Psoas muscle (tissue), 8 donors: ENCODE measurements around the gene KCNMA1. TPM values are rescaled to one million over a fixed set of nuclear protein-coding genes. Genes with fewer than 3 reads are reported as not detected.

ENCODE experiments used
- ATAC-seq, 4 donors: fragments of 200-7000 bp; cut with Tn5 transposase; one replicate each; pipeline ENCODE4 v1.9.1; 2020; ENCODE audit warnings: moderate library complexity in 3 of 4, mild to moderate bottlenecking in 2 of 4
- DNase-seq, 2 donors: peaks; one replicate each; pipeline ENCODE4 v3.0.0-alpha.2; 2020
- H3K27ac ChIP-seq: fragments of 200-600 bp; one replicate; pipeline ENCODE4 v1.8.0; 2022
- H3K27me3 ChIP-seq, 3 donors: fragments of 200-600 bp in 1 of 3; one replicate each; pipeline versions ENCODE4 v1.6.1 to v1.8.0; 2013 to 2022; ENCODE audit warnings: low read length in 2 of 3, mild to moderate bottlenecking in 2 of 3, moderate library complexity in 1 of 3; ENCODE audit not compliant: insufficient read depth in 3 of 3
- H3K36me3 ChIP-seq, 2 donors: fragments of 200-600 bp in 1 of 2; one replicate each; pipeline versions ENCODE4 v1.6.1 to v1.8.0; 2013 to 2022; ENCODE audit warnings: low read depth in 1 of 2, mild to moderate bottlenecking in 1 of 2, moderate library complexity in 1 of 2; ENCODE audit not compliant: insufficient read depth in 1 of 2
- H3K4me1 ChIP-seq: fragments of 200-600 bp; one replicate; pipeline ENCODE4 v1.8.0; 2022
- H3K4me3 ChIP-seq: fragments of 200-600 bp; one replicate; pipeline ENCODE4 v1.8.0; 2022; ENCODE audit warnings: mild to moderate bottlenecking
- H3K9me3 ChIP-seq: fragments of 200-600 bp; one replicate; pipeline ENCODE4 v1.8.0; 2022
- WGBS, 3 donors: extraction: QIAGEN DNeasy Blood & Tissue Kit; methylation state at CpG; one replicate each; pipeline versions ENCODE4 v1.1.6 to v1.1.7; 2013; 5-methylcytosine and 5-hydroxymethylcytosine counted together
- intact Hi-C, 2 donors: fragments of 100-400 bp; cut with DNase I; formaldehyde crosslinking; loops; one replicate each; pipeline versions ENCODE4 v1.11.0 to v1.14.2; 2022
- polyA plus RNA-seq, 3 donors: library from polyadenylated mRNA; stranded (reverse); fragments of 200-250 nt; gene quantifications; one replicate each; pipeline ENCODE4 v1.2.3, GENCODE V29; 2013
- total RNA-seq, 4 donors: library from RNA; stranded (reverse); fragmentation: NEBNext Ultra II Directional in 2 of 4; extraction: Animal tissue kit (Norgen Biotek cat#: 25700) in 2 of 4; gene quantifications; one replicate each; pipeline versions ENCODE4 v1.2.1 to v1.2.4, GENCODE V29; 2021 to 2023
- TF ChIP-seq, protein P1 (sequence below): fragments of 200-600 bp; IDR thresholded peaks from one replicate; pipeline ENCODE4 v1.8.0; 2022; ENCODE audit warnings: antibody characterized with exemption
- donor health status: healthy with polysubstance abuse.
- donor health status: DM: no; HTN: no; CAD: no; lungs with moderate emphysema.
- donor health status: Bipolar disorder and iron deficiency.
- donor health status: healthy.
- donor health status: DM: yes; HTN: yes; CAD: no.
- donor health status: DM: no; HTN: no; CAD: no.
- donor health status: DM: no; HTN: no; CAD: no.
- donor health status: DM: yes; HTN: yes; CAD: no.

The KCNMA1 gene
- total and polyA plus RNA-seq, 7 donors: 7.9 to 53.0 (median 41.9) TPM

DNA sequence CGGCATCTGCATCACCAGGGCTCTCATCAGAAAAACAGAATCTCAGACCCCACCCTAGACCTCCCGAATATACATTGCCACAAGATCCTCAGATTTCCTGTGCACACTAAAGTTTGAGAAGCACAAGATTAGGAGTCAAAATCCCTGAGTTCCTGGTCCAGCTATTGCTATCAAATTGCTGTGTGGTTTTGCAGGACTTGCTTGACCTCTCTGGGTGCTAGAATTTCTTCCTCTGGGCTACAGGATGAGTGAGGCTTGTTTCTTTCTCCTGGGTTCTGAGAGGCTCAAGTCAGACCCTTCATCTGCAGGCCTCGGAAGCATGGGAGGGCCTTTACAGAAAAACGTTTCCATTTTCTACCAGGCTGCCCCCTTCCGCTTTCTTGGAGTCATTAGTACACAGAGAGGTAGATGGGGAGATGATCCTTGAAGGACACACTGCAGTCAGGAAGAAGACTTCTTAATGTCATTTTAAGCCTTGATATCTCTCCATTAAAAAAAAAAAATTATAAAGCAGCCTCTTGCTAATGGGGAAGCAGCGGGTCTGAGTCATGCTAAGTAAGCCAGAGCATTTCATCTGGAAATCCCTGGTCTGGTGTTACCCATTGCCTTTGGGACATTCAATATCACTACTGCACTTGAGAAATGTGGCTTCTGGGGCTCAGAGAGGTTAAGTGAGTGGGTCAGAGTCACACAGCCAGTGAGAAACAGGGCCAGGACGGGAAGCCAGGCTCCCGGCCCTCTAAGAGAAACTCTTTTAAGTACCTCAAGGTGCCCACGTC is 173.5 kb downstream of the KCNMA1 start:
- intact Hi-C loops: no loop called here
- no peak overlapping the region for H3K27ac ChIP-seq
- no peaks in the 10 kb centered on the region for H3K9me3 ChIP-seq
- H3K4me3 ChIP-seq: no peak overlapping the region
- DNase-seq: no peak
- WGBS, 3 donors: 75 to 92% (median 78%) methylated on average over 9 of the region's 9 CpGs
- TF ChIP-seq, protein P1, sequence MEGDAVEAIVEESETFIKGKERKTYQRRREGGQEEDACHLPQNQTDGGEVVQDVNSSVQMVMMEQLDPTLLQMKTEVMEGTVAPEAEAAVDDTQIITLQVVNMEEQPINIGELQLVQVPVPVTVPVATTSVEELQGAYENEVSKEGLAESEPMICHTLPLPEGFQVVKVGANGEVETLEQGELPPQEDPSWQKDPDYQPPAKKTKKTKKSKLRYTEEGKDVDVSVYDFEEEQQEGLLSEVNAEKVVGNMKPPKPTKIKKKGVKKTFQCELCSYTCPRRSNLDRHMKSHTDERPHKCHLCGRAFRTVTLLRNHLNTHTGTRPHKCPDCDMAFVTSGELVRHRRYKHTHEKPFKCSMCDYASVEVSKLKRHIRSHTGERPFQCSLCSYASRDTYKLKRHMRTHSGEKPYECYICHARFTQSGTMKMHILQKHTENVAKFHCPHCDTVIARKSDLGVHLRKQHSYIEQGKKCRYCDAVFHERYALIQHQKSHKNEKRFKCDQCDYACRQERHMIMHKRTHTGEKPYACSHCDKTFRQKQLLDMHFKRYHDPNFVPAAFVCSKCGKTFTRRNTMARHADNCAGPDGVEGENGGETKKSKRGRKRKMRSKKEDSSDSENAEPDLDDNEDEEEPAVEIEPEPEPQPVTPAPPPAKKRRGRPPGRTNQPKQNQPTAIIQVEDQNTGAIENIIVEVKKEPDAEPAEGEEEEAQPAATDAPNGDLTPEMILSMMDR: no peak
- H3K4me1 ChIP-seq: peaks cover 17% of the 10 kb centered on the region
- H3K27me3 ChIP-seq: no peaks in the 10 kb centered on the region
- peak in 2 of 4 donors; percentile 36 to 54 for ATAC-seq
- H3K36me3 ChIP-seq: no peaks in the 10 kb centered on the region

DNA sequence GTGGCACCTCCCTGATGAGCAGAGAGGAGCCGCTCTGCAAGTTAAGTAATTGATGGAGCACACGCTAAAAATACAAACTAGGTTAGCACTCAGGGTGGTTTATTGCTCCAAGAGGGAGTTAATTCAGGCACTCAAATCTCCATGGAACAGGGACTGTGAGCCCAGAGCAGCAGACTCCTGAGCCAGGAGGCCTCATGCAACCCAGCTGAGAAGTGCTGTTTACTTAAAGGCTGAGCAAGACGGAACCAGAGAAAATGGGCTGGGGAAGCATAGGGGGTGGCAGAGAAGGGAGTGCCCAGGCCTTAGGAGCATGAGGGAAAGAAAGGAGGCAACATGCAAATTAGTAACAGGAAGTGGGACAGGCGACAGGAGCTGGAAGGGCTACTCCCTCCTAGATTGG is 174.1 kb downstream of the KCNMA1 start:
- intact Hi-C loops: no loop called here
- H3K27me3 ChIP-seq: no peaks in the 10 kb centered on the region
- no peak overlapping the region for H3K27ac ChIP-seq
- DNase-seq: no peak
- TF ChIP-seq, protein P1: no peak
- H3K36me3 ChIP-seq: no peaks in the 10 kb centered on the region
- ATAC-seq: peak in 3 of 4 donors; percentile 46 to 82 (median 70)
- no peak overlapping the region for H3K4me3 ChIP-seq
- 27 to 35% (median 28%) methylated on average over 4 of the region's 4 CpGs for WGBS, 3 donors
- peaks cover 17% of the 10 kb centered on the region for H3K4me1 ChIP-seq
- H3K9me3 ChIP-seq: no peaks in the 10 kb centered on the region

DNA sequence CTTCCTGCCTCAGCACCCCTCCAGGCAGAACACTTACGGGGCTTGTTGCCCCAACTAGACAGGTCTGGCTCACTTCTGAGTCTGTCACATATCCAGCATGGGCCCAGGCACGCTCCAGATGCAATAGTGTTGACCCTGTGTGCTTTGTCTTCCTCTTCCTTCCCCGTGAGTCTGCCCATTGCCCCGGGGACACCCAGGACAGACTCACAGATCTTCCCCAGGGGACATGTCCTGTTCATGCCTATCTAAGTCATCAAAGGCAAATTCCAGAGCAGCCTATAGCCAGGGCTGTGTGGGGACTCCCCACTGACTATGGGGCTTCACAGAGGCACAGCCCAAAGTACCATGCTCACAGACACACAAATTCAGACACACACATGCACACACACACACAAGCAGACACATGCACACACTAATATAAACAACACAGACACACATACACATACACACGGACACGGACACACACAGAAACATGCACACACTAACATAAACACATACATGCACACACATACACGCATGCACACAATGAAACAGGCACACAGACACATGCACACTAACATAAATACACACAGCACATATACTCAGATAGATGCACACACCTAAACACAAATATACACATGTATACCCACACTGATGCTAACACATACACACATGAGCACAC is 175.8 kb downstream of the KCNMA1 start:
- Histone ChIP-seq H3K4me1 (peaks cover 17% of the 10 kb centered on the region), H3K27me3 (no peaks in the 10 kb centered on the region), H3K9me3 (no peaks in the 10 kb centered on the region), H3K4me3 (no peak overlapping the region), H3K27ac (no peak overlapping the region), H3K36me3 (no peaks in the 10 kb centered on the region)
- DNase-seq (no peak), ATAC-seq (no peak)
- intact Hi-C loops: no loop called here
- TF ChIP-seq, protein P1: no peak
- 84 to 91% (median 89%) methylated on average over 7 of the region's 7 CpGs for WGBS, 3 donors

DNA sequence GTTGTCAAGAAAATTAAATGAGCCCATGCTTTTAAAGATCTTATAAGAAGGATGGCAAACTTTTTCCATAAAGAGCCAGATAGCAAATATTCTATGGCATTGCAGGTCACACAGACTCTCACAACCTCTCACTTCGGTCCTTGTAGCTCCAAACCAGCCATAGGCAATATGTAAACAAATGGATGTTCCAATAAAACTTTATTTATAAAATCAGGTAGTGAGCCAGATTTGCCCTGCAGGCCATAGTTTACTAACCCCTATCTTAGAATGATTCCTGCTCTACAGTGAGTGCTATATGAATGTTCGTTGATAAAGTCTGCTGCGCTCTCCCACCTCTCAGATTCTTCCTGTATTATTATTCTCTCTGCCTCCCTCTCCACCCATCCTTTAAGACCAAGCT is 177.7 kb downstream of the KCNMA1 start:
- TF ChIP-seq, protein P1: no peak
- 95 to 97% (median 96%) methylated on average over 3 of the region's 3 CpGs for WGBS, 3 donors
- no peaks in the 10 kb centered on the region for H3K27me3 ChIP-seq
- H3K9me3 ChIP-seq: no peaks in the 10 kb centered on the region
- no peak for ATAC-seq
- H3K27ac ChIP-seq: no peak overlapping the region
- intact Hi-C loops: no loop called here
- H3K4me3 ChIP-seq: no peak overlapping the region
- H3K4me1 ChIP-seq: peaks cover 17% of the 10 kb centered on the region
- no peak for DNase-seq
- H3K36me3 ChIP-seq: no peaks in the 10 kb centered on the region
